ENCODE measurements around the gene CCKAR. TPM values are rescaled to one million over a fixed set of nuclear protein-coding genes. Genes with fewer than 3 reads are reported as not detected.

Gene CCKAR
- total RNA-seq, 4 donors from 2014 or later = not detected

DNA sequence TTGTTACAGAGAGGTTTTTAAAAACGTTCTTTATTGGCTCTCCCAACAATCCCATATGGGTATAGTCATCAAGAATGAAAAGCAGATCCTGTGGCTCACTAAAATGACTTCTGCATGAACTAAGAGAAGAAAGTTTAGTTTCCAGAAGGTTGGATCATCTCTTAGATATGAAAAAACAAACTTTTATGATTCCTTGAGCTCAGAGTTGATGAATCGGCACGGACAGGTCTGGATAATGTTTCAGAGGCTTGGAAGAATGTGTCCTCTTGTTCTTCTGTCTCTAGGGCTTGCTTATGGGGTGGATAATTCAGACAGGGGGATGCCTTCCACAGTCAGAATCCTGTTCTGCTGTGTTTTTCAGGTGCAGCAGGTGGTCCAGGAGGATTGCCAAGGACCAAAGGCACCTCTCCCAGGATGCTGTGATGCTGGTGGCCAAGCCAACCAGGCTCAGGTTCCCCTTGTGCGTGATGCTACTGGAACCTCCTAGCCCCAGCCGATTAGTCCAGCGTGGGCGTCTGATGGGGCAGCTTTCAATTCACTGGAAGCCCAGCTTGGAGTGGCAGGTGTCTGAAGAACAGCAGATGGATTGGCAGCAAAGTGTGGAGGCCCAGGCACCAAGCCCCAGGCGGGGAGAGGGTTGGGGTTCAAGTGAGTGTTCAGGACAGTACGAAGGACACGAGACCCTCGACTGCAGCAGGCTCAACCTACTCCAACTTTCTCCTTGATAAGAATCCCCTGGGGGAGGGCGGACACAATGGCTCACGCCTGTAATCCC, 30.3 kb downstream of the CCKAR start:
- Histone ChIP-seq H3K9me3 (no peaks in the 10 kb centered on the region), H3K36me3 (no peaks in the 10 kb centered on the region), H3K4me3 (no peak overlapping the region), H3K27ac (peak overlapping the region; percentile 44 to 46), H3K4me1 (no peaks in the 10 kb centered on the region), H3K27me3 (no peaks in the 10 kb centered on the region)
- intact Hi-C loops (cut with DNase I; ENCODE audit: low total_unique reads) = loop anchor here (10.0 kb wide), 1 partner anchor 265 kb away; no protein-coding TSS in a partner anchor
- TF ChIP-seq POLR2A (IDR thresholded peaks at IDR 0.05) = no peak
- TF ChIP-seq, protein P1, sequence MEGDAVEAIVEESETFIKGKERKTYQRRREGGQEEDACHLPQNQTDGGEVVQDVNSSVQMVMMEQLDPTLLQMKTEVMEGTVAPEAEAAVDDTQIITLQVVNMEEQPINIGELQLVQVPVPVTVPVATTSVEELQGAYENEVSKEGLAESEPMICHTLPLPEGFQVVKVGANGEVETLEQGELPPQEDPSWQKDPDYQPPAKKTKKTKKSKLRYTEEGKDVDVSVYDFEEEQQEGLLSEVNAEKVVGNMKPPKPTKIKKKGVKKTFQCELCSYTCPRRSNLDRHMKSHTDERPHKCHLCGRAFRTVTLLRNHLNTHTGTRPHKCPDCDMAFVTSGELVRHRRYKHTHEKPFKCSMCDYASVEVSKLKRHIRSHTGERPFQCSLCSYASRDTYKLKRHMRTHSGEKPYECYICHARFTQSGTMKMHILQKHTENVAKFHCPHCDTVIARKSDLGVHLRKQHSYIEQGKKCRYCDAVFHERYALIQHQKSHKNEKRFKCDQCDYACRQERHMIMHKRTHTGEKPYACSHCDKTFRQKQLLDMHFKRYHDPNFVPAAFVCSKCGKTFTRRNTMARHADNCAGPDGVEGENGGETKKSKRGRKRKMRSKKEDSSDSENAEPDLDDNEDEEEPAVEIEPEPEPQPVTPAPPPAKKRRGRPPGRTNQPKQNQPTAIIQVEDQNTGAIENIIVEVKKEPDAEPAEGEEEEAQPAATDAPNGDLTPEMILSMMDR (IDR thresholded peaks at IDR 0.05) = no peak
- DNase-seq = no peak

DNA sequence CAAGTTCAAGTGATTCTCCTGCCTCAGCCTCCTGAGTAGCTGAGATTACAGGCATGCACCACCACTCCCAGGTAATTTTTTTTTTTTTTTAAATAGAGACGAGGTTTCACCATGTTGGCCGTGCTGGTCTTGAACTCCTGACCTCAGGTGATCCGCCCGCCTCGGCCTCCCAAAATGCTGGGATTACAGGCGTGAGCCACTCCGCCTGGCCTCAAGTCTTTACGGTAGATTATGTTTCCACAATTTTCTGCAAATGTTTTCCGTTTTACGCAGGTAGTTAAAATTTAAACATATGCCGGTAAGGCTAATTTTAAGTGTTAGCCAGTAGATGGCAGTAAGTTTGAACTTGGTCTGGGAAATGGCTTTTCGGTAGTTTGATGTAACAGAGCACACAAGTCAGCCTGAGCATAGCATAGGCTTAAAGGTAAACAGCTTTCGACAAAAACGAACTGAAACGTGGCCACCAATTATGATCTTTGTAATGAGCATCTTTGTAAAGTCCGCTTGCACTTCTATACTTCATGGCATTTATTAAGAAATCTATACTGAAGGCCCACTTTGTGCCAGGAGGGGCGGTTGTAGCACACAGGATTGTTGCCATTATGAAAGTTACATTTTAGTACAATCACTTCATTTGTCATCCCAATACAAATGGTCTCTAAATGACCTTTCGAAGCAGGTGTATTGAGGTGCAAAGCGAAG, 31.1 kb downstream of the CCKAR start:
- DNase-seq = no peak
- Histone ChIP-seq H3K4me3 (no peak overlapping the region), H3K27ac (peak overlapping the region; percentile 44 to 46), H3K9me3 (no peaks in the 10 kb centered on the region), H3K36me3 (no peaks in the 10 kb centered on the region), H3K4me1 (no peaks in the 10 kb centered on the region), H3K27me3 (no peaks in the 10 kb centered on the region)
- TF ChIP-seq, protein P1 (IDR thresholded peaks at IDR 0.05) = peak; percentile 57 to 69 (median 62)
- TF ChIP-seq POLR2A (IDR thresholded peaks at IDR 0.05) = no peak
- intact Hi-C loops (cut with DNase I; ENCODE audit: low total_unique reads) = loop anchor here (10.0 kb wide), 1 partner anchor 266 kb away; no protein-coding TSS in a partner anchor

DNA sequence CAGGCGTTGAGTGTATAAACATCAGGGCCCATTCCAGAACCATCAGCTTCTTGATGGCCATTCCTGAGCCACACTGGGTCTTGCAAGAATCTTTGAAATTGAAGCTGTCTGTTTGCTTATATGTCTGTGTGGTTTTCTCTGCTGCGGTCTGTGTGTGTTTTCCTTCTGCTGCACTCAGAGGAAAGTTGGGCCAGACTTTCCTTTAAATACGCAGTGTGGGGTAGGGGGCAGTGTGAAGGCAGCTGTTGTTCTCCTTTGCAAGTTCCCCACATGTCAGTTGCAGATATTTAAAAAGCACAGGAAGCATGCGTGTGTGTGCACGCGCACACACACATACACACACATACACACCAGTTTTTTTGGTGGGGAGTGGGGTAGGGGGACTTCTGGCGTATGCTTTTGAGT, 32.1 kb downstream of the CCKAR start:
- H3K4me3 ChIP-seq = no peak overlapping the region
- DNase-seq = no peak
- H3K9me3 ChIP-seq = no peaks in the 10 kb centered on the region
- H3K4me1 ChIP-seq = no peaks in the 10 kb centered on the region
- TF ChIP-seq, protein P1 (IDR thresholded peaks at IDR 0.05) = no peak
- no peak for TF ChIP-seq POLR2A (IDR thresholded peaks at IDR 0.05)
- intact Hi-C loops (cut with DNase I; ENCODE audit: low total_unique reads) = loop anchor here (10.0 kb wide), 1 partner anchor 267 kb away; no protein-coding TSS in a partner anchor
- H3K36me3 ChIP-seq = no peaks in the 10 kb centered on the region
- H3K27me3 ChIP-seq = no peaks in the 10 kb centered on the region
- H3K27ac ChIP-seq = no peak overlapping the region

DNA sequence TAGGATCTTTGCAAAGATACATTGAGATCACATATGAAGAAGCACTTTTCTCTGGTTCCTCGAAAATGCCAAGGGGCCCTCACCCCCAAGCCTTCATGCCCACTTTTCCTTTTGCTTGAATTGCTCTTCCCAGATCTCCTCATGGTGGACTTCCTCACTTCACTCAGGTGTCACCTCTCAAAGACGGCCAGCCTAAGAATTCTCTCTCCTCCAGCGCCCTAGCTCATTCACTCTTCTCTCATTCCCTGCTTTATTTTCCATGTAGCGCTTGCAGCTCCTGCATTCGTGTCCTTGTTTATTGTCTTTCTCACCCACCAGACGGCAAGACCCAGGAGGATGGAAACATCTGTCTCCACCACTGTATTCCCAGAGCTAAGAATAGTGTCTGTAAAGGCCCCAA, 32.9 kb downstream of the CCKAR start:
- H3K27me3 ChIP-seq = no peaks in the 10 kb centered on the region
- H3K4me1 ChIP-seq = no peaks in the 10 kb centered on the region
- intact Hi-C loops (cut with DNase I; ENCODE audit: low total_unique reads) = loop anchor here (10.0 kb wide), 1 partner anchor 267 kb away; no protein-coding TSS in a partner anchor
- TF ChIP-seq POLR2A (IDR thresholded peaks at IDR 0.05) = no peak
- TF ChIP-seq, protein P1 (IDR thresholded peaks at IDR 0.05) = no peak
- H3K4me3 ChIP-seq = no peak overlapping the region
- H3K36me3 ChIP-seq = no peaks in the 10 kb centered on the region
- no peak for DNase-seq
- H3K9me3 ChIP-seq = no peaks in the 10 kb centered on the region
- H3K27ac ChIP-seq = no peak overlapping the region

DNA sequence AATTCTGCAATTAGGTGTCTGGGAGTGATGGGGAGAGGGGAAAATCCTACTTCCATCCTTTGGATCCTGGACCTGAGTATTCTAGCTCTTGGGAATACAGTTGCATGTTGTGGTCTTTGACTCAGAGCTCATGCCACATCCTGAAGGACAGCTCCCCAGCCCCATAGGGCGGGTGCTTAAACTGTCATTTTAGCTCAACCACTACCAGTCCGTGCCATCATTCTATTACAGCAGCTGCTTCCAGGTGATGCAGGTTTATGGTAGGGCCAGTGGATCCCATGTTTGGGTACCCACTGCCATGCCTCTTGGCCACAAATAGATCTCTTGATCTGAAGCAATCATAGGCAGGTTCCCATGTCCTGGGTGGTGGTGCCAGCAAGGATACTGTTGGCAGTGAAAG, 34.7 kb downstream of the CCKAR start:
- Histone ChIP-seq H3K4me3 (no peak overlapping the region), H3K27ac (no peak overlapping the region), H3K36me3 (no peaks in the 10 kb centered on the region), H3K27me3 (no peaks in the 10 kb centered on the region), H3K4me1 (no peaks in the 10 kb centered on the region), H3K9me3 (no peaks in the 10 kb centered on the region)
- intact Hi-C loops (cut with DNase I; ENCODE audit: low total_unique reads) = loop anchor here (10.0 kb wide), 1 partner anchor 269 kb away; no protein-coding TSS in a partner anchor
- DNase-seq = no peak
- no peak for TF ChIP-seq POLR2A (IDR thresholded peaks at IDR 0.05)
- TF ChIP-seq, protein P1 (IDR thresholded peaks at IDR 0.05) = no peak
